Naive thymus-derived CD8-positive, alpha-beta T cell (primary cell): ENCODE measurements around the gene SLC35F6. TPM values are rescaled to one million over a fixed set of nuclear protein-coding genes. Genes with fewer than 3 reads are reported as not detected.

Experiments
- ATAC-seq, 2 donors: fragments of 150-1000 bp; cut with Tn5 transposase in 1 of 2; sonication (Bioruptor Pico), chemical (Tn5 transposase) in 1 of 2; 1 replicate in 1 of 2; 2 replicates in 1 of 2; pipeline ENCODE4 v1.10.0; 2021; ENCODE audit warnings: mild to moderate bottlenecking in 2 of 2, moderate library complexity in 2 of 2
- POLR2A ChIA-PET: fragments of 350-600 bp; sonication (Branson Sonifier 250); formaldehyde crosslinking; loops from one replicate; lab custom pipeline; 2021; ENCODE audit warnings: antibody characterized with exemption; lab: Charles Lee
- DNase-seq, 10 donors: peaks; one replicate each; pipeline versions ENCODE4 v3.0.0 to v3.0.0-alpha.2; 2020 to 2022
- H3K27ac Mint-ChIP-seq, 10 donors: one replicate each; pipeline ENCODE4 v1.8.0; 2020 to 2022; ENCODE audit warnings: mild to moderate bottlenecking in 10 of 10, mixed read lengths in 10 of 10, moderate library complexity in 4 of 10, inconsistent platforms in 1 of 10
- H3K27me3 Mint-ChIP-seq, 5 donors: one replicate each; pipeline ENCODE4 v1.8.0; 2021 to 2022; ENCODE audit warnings: mixed read lengths in 5 of 5
- H3K36me3 Mint-ChIP-seq, 3 donors: one replicate each; pipeline ENCODE4 v1.8.0; 2020 to 2022; ENCODE audit warnings: mixed read lengths in 3 of 3, mild to moderate bottlenecking in 2 of 3, inconsistent platforms in 1 of 3
- H3K4me1 Mint-ChIP-seq, 4 donors: one replicate each; pipeline ENCODE4 v1.8.0; 2021 to 2022; ENCODE audit warnings: mixed read lengths in 4 of 4
- H3K4me3 Mint-ChIP-seq, 10 donors: one replicate each; pipeline ENCODE4 v1.8.0; 2020 to 2022; ENCODE audit warnings: mild to moderate bottlenecking in 10 of 10, mixed read lengths in 10 of 10, moderate library complexity in 6 of 10, inconsistent platforms in 1 of 10
- H3K9me3 Mint-ChIP-seq, 9 donors: one replicate each; pipeline ENCODE4 v1.8.0; 2020 to 2022; ENCODE audit warnings: mixed read lengths in 9 of 9, mild to moderate bottlenecking in 3 of 9, inconsistent platforms in 1 of 9, moderate library complexity in 1 of 9
- polyA plus RNA-seq, 3 donors: library from polyadenylated mRNA; unstranded; fragments of 300-500 nt; fragmentation: Illumina TruSeq; gene quantifications; one replicate each; pipeline ENCODE4 v1.2.3, GENCODE V29; 2021
- total RNA-seq, 8 experiments: library from RNA in 2 of 8; stranded (reverse) in 2 of 8; gene quantifications; one replicate each; pipeline ENCODE4 v1.2.3 and lab custom pipeline; 2021 to 2026

The SLC35F6 gene
- 10 to 100 TPM; 17.5 to 18.0 TPM for total RNA-seq
- polyA plus RNA-seq, result 1 to 10 TPM; 3.7 to 6.4 (median 5.3) TPM
- total RNA-seq (lab: John Stamatoyannopoulos, UW), result 19.8 to 33.0 (median 24.0) reads per million in 6 experiments

- Mint-ChIP-seq H3K4me1 (peaks cover 16 to 55% (median 44%) of the 10 kb centered on the region in 4 donors), H3K27ac (peak within 1 kb of the TSS; percentile 81 to 97 (median 92)), H3K27me3 (no peaks in the 10 kb centered on the region), H3K36me3 (peaks cover 0 to 3% (median 0%) of the 10 kb centered on the region in 3 donors), H3K9me3 (peaks cover 0 to 1% (median 0%) of the 10 kb centered on the region in 9 donors), H3K4me3 (peak within 1 kb of the TSS; percentile 76 to 98 (median 95))
- POLR2A ChIA-PET, result interaction anchor here (0.6 to 1.2 kb wide), 7 partner anchors 8 to 998 kb away, joined by 3 to 6 read pairs (median 4); no protein-coding TSS in a partner anchor
- ATAC-seq (peak; percentile 95 to 96), DNase-seq (peak; percentile 74 to 91 (median 85))
These were observed at the start of gene SLC35F6 for GRCh38 chr2:26764078-26764887. Gene SLC35F6 (plus strand): TSS chr2:26764284. CDS start chr2:26764350, 66 bp downstream.

- DNase-seq (peak in 1 of 10 donors; percentile 15), ATAC-seq (no peak)
- Mint-ChIP-seq H3K4me1 (no peaks in the 10 kb centered on the region), H3K36me3 (no peaks in the 10 kb centered on the region), H3K4me3 (no peak overlapping the region), H3K27ac (no peak overlapping the region), H3K27me3 (peaks cover 0 to 4% (median 0%) of the 10 kb centered on the region in 5 donors), H3K9me3 (no peaks in the 10 kb centered on the region)
- POLR2A ChIA-PET, result no interaction called here
These were observed 48.4 kb upstream of the SLC35F6 start for GRCh38 chr2:26715528-26716270.

- Mint-ChIP-seq H3K27me3 (peaks cover 0 to 4% (median 0%) of the 10 kb centered on the region in 5 donors), H3K27ac (no peak overlapping the region), H3K9me3 (no peaks in the 10 kb centered on the region), H3K4me1 (no peaks in the 10 kb centered on the region), H3K36me3 (no peaks in the 10 kb centered on the region), H3K4me3 (no peak overlapping the region)
- peak in 1 of 10 donors; percentile 10 for DNase-seq
- POLR2A ChIA-PET, result no interaction called here
- no peak for ATAC-seq
These were observed 47.7 kb upstream of the SLC35F6 start for GRCh38 chr2:26716340-26716739.

- Mint-ChIP-seq H3K27me3 (peaks cover 0 to 4% (median 0%) of the 10 kb centered on the region in 5 donors), H3K36me3 (no peaks in the 10 kb centered on the region), H3K4me1 (peaks cover 0 to 3% (median 0%) of the 10 kb centered on the region in 4 donors), H3K4me3 (no peak overlapping the region), H3K27ac (peak overlapping the region in 1 of 10 donors; percentile 49), H3K9me3 (no peaks in the 10 kb centered on the region)
- no peak for DNase-seq
- no peak for ATAC-seq
- POLR2A ChIA-PET, result no interaction called here
These were observed 47.3 kb upstream of the SLC35F6 start for GRCh38 chr2:26716769-26717168.

GRCh38 chr2:26717362-26717761 lies 46.7 kb upstream of the SLC35F6 start:
- H3K4me1 Mint-ChIP-seq, result peaks cover 0 to 3% (median 0%) of the 10 kb centered on the region in 4 donors
- H3K27ac Mint-ChIP-seq, result no peak overlapping the region
- H3K36me3 Mint-ChIP-seq, result no peaks in the 10 kb centered on the region
- POLR2A ChIA-PET, result no interaction called here
- peaks cover 0 to 4% (median 0%) of the 10 kb centered on the region in 5 donors for H3K27me3 Mint-ChIP-seq
- DNase-seq (no peak), ATAC-seq (no peak)
- no peaks in the 10 kb centered on the region for H3K9me3 Mint-ChIP-seq
- H3K4me3 Mint-ChIP-seq, result no peak overlapping the region

GRCh38 chr2:26718949-26719686 lies 45.0 kb upstream of the SLC35F6 start:
- ATAC-seq (no peak), DNase-seq (peak in 1 of 10 donors; percentile 7)
- Mint-ChIP-seq H3K9me3 (no peaks in the 10 kb centered on the region), H3K27me3 (peaks cover 0 to 4% (median 0%) of the 10 kb centered on the region in 5 donors), H3K36me3 (no peaks in the 10 kb centered on the region), H3K27ac (no peak overlapping the region), H3K4me3 (no peak overlapping the region), H3K4me1 (peaks cover 0 to 3% (median 0%) of the 10 kb centered on the region in 4 donors)
- POLR2A ChIA-PET, result no interaction called here

- ATAC-seq (no peak), DNase-seq (no peak)
- peaks cover 0 to 11% (median 0%) of the 10 kb centered on the region in 5 donors for H3K27me3 Mint-ChIP-seq
- H3K27ac Mint-ChIP-seq, result no peak overlapping the region
- no peak overlapping the region for H3K4me3 Mint-ChIP-seq
- no peaks in the 10 kb centered on the region for H3K36me3 Mint-ChIP-seq
- no peaks in the 10 kb centered on the region for H3K9me3 Mint-ChIP-seq
- peaks cover 0 to 3% (median 0%) of the 10 kb centered on the region in 4 donors for H3K4me1 Mint-ChIP-seq
- POLR2A ChIA-PET, result no interaction called here
These were observed 43.6 kb upstream of the SLC35F6 start for GRCh38 chr2:26720322-26721114.

GRCh38 chr2:26721115-26722032 lies 42.7 kb upstream of the SLC35F6 start:
- DNase-seq, result no peak
- peak in 1 of 2 donors; percentile 46 for ATAC-seq
- Mint-ChIP-seq H3K27ac (peak overlapping the region in 1 of 10 donors; percentile 9), H3K4me1 (peaks cover 0 to 3% (median 0%) of the 10 kb centered on the region in 4 donors), H3K36me3 (no peaks in the 10 kb centered on the region), H3K4me3 (no peak overlapping the region), H3K9me3 (no peaks in the 10 kb centered on the region), H3K27me3 (peaks cover 0 to 18% (median 0%) of the 10 kb centered on the region in 5 donors)
- POLR2A ChIA-PET, result no interaction called here

- Mint-ChIP-seq H3K9me3 (no peaks in the 10 kb centered on the region), H3K27me3 (peaks cover 0 to 21% (median 2%) of the 10 kb centered on the region in 5 donors), H3K4me3 (no peak overlapping the region), H3K36me3 (no peaks in the 10 kb centered on the region), H3K4me1 (peaks cover 0 to 3% (median 0%) of the 10 kb centered on the region in 4 donors), H3K27ac (no peak overlapping the region)
- ATAC-seq (no peak), DNase-seq (no peak)
- POLR2A ChIA-PET, result no interaction called here
These were observed 41.8 kb upstream of the SLC35F6 start for GRCh38 chr2:26722328-26722727.

- no peak for DNase-seq
- Mint-ChIP-seq H3K27me3 (peaks cover 0 to 21% (median 2%) of the 10 kb centered on the region in 5 donors), H3K27ac (no peak overlapping the region), H3K4me3 (no peak overlapping the region), H3K36me3 (no peaks in the 10 kb centered on the region), H3K4me1 (peaks cover 0 to 3% (median under 1%) of the 10 kb centered on the region in 4 donors), H3K9me3 (no peaks in the 10 kb centered on the region)
- ATAC-seq, result no peak
- POLR2A ChIA-PET, result no interaction called here
These were observed 41.2 kb upstream of the SLC35F6 start for GRCh38 chr2:26722911-26723310.

- ATAC-seq (no peak), DNase-seq (no peak)
- POLR2A ChIA-PET, result no interaction called here
- Mint-ChIP-seq H3K27me3 (peaks cover 0 to 21% (median 2%) of the 10 kb centered on the region in 5 donors), H3K4me1 (peaks cover 0 to 3% (median 1%) of the 10 kb centered on the region in 4 donors), H3K36me3 (no peaks in the 10 kb centered on the region), H3K4me3 (no peak overlapping the region), H3K27ac (no peak overlapping the region), H3K9me3 (no peaks in the 10 kb centered on the region)
These were observed 40.6 kb upstream of the SLC35F6 start for GRCh38 chr2:26723475-26723874.
